AG04449 (cell line): ENCODE measurements around the gene DCLK2.
"Not testable (repeated sequence)": the region's sequence is repeated elsewhere in the genome, so short reads cannot be mapped to it uniquely, and the experiment has no call there.

Experiments used
- CTCF ChIA-PET: fragments of 350-600 bp; formaldehyde crosslinking; extraction: SDS; loops from one replicate; lab custom pipeline; 2021; ENCODE audit warnings: antibody characterized with exemption; lab: Yijun Ruan, JAX
- POLR2A ChIA-PET: fragments of 400-600, 350-600 bp; formaldehyde crosslinking; extraction: SDS; loops from one replicate; lab custom pipeline; 2020; ENCODE audit warnings: antibody characterized with exemption, inconsistent platforms; lab: Yijun Ruan, JAX
- DNase-seq: peaks from one replicate; pipeline ENCODE4 v3.0.0-alpha.2; 2010; ENCODE audit warnings: low read depth, low spot score
- H3K4me3 ChIP-seq: 2 replicates; pipeline ENCODE4 v1.5.1; 2011; ENCODE audit warnings: low read depth, mild to moderate bottlenecking, control low read depth, low read length
- CTCF ChIP-seq: IDR thresholded peaks from one replicate; pipeline ENCODE4 v1.5.1; 2011; ENCODE audit warnings: mild to moderate bottlenecking, moderate library complexity, low read length, control low read depth, inconsistent platforms; ENCODE audit not compliant: insufficient read depth; ENCODE audit errors: missing control alignments

Gene DCLK2

GRCh38 chr4:150192986-150193385 is 114.7 kb downstream of the DCLK2 start:
- ChIA-PET CTCF (interaction anchor here (0.9 to 3.5 kb wide), 3 partner anchors 11 to 21 kb away, joined by 3 to 16 read pairs (median 5); no protein-coding TSS in a partner anchor), POLR2A (interaction anchor here (0.8 kb wide), 1 partner anchor 91 kb away, joined by 4 read pairs; no protein-coding TSS in a partner anchor)
- no peak for DNase-seq
- no peak overlapping the region for H3K4me3 ChIP-seq
- TF ChIP-seq CTCF, result no peak

- DNase-seq, H3K4me3 ChIP-seq, POLR2A ChIA-PET: not testable (repeated sequence)
- CTCF ChIA-PET, result interaction anchor here (1.6 kb wide), 1 partner anchor 12 kb away, joined by 6 read pairs; no protein-coding TSS in a partner anchor
Observed at GRCh38 chr4:150197256-150197655, 119.0 kb downstream of the DCLK2 start.

GRCh38 chr4:150199056-150199455 is 120.8 kb downstream of the DCLK2 start:
- ChIA-PET POLR2A (no interaction called here), CTCF (interaction anchor here (1.2 to 2.7 kb wide), 2 partner anchors 11 to 193 kb away, joined by 3 to 29 read pairs; no protein-coding TSS in a partner anchor)
- DNase-seq, result no peak
- no peak for TF ChIP-seq CTCF
- no peak overlapping the region for H3K4me3 ChIP-seq

- POLR2A ChIA-PET, result no interaction called here
- no peak overlapping the region for H3K4me3 ChIP-seq
- TF ChIP-seq CTCF, result no peak
- CTCF ChIA-PET, result interaction anchor here (0.7 to 1.1 kb wide), 2 partner anchors 13 to 126 kb away, joined by 3 read pairs; no protein-coding TSS in a partner anchor
- no peak for DNase-seq
Observed at GRCh38 chr4:150205016-150205415, 126.8 kb downstream of the DCLK2 start.

GRCh38 chr4:150206265-150206664 is 128.0 kb downstream of the DCLK2 start:
- DNase-seq, result no peak
- POLR2A ChIA-PET, result no interaction called here
- H3K4me3 ChIP-seq, result no peak overlapping the region
- CTCF ChIA-PET, result interaction anchor here (1.6 to 2.1 kb wide), 3 partner anchors 11 to 196 kb away, joined by 5 to 14 read pairs (median 7); no protein-coding TSS in a partner anchor
- TF ChIP-seq CTCF, result no peak

- no peak for DNase-seq
- TF ChIP-seq CTCF, result no peak
- no peak overlapping the region for H3K4me3 ChIP-seq
- CTCF ChIA-PET, result interaction anchor here (1.0 to 2.1 kb wide), 4 partner anchors 11 to 225 kb away, joined by 3 to 14 read pairs (median 6); no protein-coding TSS in a partner anchor
- POLR2A ChIA-PET, result no interaction called here
Observed at GRCh38 chr4:150206954-150207353, 128.7 kb downstream of the DCLK2 start.

GRCh38 chr4:150207871-150208270 is 129.6 kb downstream of the DCLK2 start:
- POLR2A ChIA-PET, result no interaction called here
- CTCF ChIA-PET, result interaction anchor here (1.0 to 3.7 kb wide), 7 partner anchors 11 to 226 kb away, joined by 3 to 51 read pairs (median 8); no protein-coding TSS in a partner anchor

More at GRCh38 chr4:150207871-150208270, 129.6 kb downstream of the DCLK2 start:
- no peak overlapping the region for H3K4me3 ChIP-seq
- no peak for TF ChIP-seq CTCF
- no peak for DNase-seq
